Type B pancreatic cell (in vitro differentiated cells): ENCODE data around the gene CARS1. TPM values are rescaled to one million over a fixed set of nuclear protein-coding genes. Genes with fewer than 3 reads are reported as not detected.

Experiments
- DNase-seq: peaks from one replicate; pipeline ENCODE4 v3.0.0; 2021; ENCODE audit warnings: mixed read lengths; ENCODE audit not compliant: unreplicated experiment; ENCODE audit errors: extremely low spot score
- H3K27ac Mint-ChIP-seq: 2 replicates; pipeline ENCODE4 v1.8.0; 2021; ENCODE audit warnings: mild to moderate bottlenecking, mixed read lengths
- H3K27me3 Mint-ChIP-seq: 2 replicates; pipeline ENCODE4 v1.8.0; 2021; ENCODE audit warnings: mixed read lengths
- H3K36me3 Mint-ChIP-seq: 2 replicates; pipeline ENCODE4 v1.8.0; 2021; ENCODE audit warnings: mixed read lengths
- H3K4me1 Mint-ChIP-seq: one replicate; pipeline ENCODE4 v1.8.0; 2021; ENCODE audit warnings: mixed read lengths; ENCODE audit not compliant: unreplicated experiment
- H3K4me3 Mint-ChIP-seq: 2 replicates; pipeline ENCODE4 v1.8.0; 2021; ENCODE audit warnings: mild to moderate bottlenecking, mixed read lengths
- H3K9me3 Mint-ChIP-seq: 2 replicates; pipeline ENCODE4 v1.8.0; 2021; ENCODE audit warnings: mixed read lengths
- CTCF ChIP-seq: fragments of 200-600 bp; sonication (generic); conservative IDR thresholded peaks from 2 replicates; pipeline ENCODE4 v1.5.0; 2021; ENCODE audit warnings: antibody characterized with exemption, mild to moderate bottlenecking
- total RNA-seq: library from RNA; stranded (reverse); gene quantifications from 2 replicates; pipeline ENCODE4 v1.2.1, GENCODE V29; 2021; ENCODE audit warnings: low replicate concordance

Gene CARS1
- total RNA-seq, 1 donor from 2014 or later = 38.9 TPM

DNA sequence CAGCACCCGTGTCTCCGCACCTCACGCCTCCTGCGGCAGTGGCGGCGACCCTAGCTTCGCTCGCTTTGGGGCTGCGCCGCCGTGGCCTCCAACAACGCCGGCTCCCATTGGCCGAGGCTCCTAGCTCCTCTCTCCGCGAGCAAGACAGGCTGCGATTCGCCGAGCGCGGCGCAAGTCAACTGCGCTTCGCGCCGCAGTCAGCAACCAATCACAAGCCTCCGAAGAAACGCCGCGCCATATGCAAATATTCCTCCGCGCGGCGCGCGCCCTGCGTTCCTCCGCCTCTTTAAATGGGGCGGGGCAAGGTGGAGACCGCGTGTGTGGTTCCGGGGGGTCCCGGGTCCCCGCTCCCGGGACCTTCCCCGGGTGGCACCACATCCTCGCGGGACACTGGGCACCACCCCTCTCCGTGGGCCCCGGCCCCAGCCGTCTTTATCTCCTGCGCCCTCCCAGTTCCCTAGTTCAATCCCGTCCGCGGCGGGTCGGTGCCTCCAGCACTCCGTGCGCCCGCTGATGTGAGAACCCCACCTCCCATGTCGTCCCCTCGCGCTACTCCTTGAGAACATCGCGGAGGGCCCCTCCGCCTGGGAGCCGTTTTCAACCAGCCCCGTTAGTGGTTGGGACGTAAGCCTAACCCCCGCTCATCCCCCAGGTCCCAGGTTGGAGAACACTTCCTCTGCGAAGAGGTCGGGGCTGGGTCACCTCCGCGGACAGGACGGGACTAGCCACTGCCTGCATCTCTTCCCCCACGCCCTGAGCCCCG lies 64.8 kb downstream of the CARS1 start, which contains the start of gene NAP1L4:
Gene NAP1L4, minus strand, starts transcription at position 96 of the 763 bp plus-strand sequence. CDS start 13,109 bp downstream, outside the sequence.
- Mint-ChIP-seq H3K36me3 (peaks cover 10% of the 10 kb centered on the region), H3K27me3 (no peaks in the 10 kb centered on the region), H3K4me3 (peak within 1 kb of the TSS; percentile 99), H3K9me3 (no peaks in the 10 kb centered on the region), H3K4me1 (peaks cover 27% of the 10 kb centered on the region), H3K27ac (peak within 1 kb of the TSS; percentile 100)
- peak; percentile 96 for DNase-seq
- TF ChIP-seq CTCF = no peak

GRCh38 chr11:2991452-2992233 lies 65.6 kb downstream of the CARS1 start:
- H3K27ac Mint-ChIP-seq = peak overlapping the region; percentile 100
- H3K9me3 Mint-ChIP-seq = no peaks in the 10 kb centered on the region
- no peaks in the 10 kb centered on the region for H3K27me3 Mint-ChIP-seq

DNA sequence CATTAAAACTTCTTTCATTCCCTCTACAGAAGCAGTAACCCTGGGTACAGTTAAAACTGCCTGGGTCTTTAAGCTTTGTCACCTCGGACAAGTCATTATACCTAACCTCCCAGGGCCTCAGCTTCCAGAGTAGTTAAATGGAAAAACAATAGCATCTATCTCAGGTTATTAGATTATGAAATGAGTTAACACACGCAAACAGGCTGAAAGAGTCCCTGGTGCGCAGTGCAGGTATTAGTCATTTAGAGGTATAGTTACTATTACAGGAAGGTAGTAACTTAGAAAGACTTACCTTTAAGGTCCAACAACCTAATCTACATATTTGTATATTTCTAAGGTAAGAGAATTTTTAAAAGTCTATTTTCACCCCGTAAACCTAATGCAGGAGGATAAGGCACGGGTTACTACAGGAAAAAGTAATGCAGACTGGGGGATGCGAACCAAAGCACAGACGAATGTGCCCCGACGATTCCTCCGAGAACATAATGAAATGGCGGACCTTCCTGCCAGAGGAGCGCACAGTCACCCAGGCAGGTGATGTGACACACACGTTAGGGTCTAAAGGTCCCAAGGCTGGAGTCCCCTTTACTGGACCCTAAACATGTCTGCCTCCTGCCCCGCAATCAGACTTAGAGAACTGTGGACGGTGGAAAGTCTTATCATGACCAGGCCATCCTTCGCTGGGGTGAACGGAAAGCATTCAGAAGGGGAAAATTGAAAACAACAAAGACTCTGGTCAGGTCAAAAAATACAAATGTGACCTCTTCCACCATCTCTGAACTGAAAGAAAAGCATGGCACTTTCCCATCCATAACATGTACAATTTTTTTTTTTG lies 66.4 kb downstream of the CARS1 start:
- Mint-ChIP-seq H3K27me3 (no peaks in the 10 kb centered on the region), H3K4me1 (peaks cover 27% of the 10 kb centered on the region), H3K36me3 (peaks cover 10% of the 10 kb centered on the region), H3K4me3 (peak overlapping the region; percentile 96), H3K9me3 (no peaks in the 10 kb centered on the region), H3K27ac (peak overlapping the region; percentile 95)
- DNase-seq = peak; percentile 49
- no peak for TF ChIP-seq CTCF

More at GRCh38 chr11:2991452-2992233, 65.6 kb downstream of the CARS1 start:
- H3K36me3 Mint-ChIP-seq = peaks cover 10% of the 10 kb centered on the region
- no peak for DNase-seq
- H3K4me3 Mint-ChIP-seq = peak overlapping the region; percentile 99
- no peak for TF ChIP-seq CTCF
- peaks cover 27% of the 10 kb centered on the region for H3K4me1 Mint-ChIP-seq

- peaks cover 12% of the 10 kb centered on the region for H3K36me3 Mint-ChIP-seq
- H3K27me3 Mint-ChIP-seq = no peaks in the 10 kb centered on the region
- H3K4me3 Mint-ChIP-seq = peak overlapping the region; percentile 96
- no peak for TF ChIP-seq CTCF
- peaks cover 29% of the 10 kb centered on the region for H3K4me1 Mint-ChIP-seq
- peak overlapping the region; percentile 84 for H3K27ac Mint-ChIP-seq
- DNase-seq = no peak
- no peaks in the 10 kb centered on the region for H3K9me3 Mint-ChIP-seq
These were observed 67.7 kb downstream of the CARS1 start for GRCh38 chr11:2989551-2989950.

DNA sequence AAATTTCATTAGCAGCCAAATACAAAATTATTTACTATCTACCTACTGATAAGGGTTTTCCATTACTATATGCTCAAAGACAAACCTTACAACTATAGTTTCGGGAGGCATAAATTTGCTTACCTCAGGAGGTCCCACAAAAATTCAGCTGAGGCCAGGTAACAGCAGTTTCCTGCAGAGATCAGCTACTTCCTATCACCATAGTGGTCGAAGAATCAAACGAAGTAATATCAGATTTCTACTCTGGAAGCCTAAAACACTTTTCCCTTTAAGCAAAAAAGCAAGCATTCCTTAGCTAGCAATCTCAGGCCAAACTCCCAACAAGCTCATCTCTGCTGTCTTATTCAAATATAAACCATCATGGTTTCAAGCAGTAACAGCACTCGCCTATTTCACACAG lies 68.2 kb downstream of the CARS1 start:
- Mint-ChIP-seq H3K27ac (peak overlapping the region; percentile 84), H3K4me3 (peak overlapping the region; percentile 96)

More for the DNA sequence above, 68.2 kb downstream of the CARS1 start:
- no peak for TF ChIP-seq CTCF
- H3K4me1 Mint-ChIP-seq = peaks cover 31% of the 10 kb centered on the region
- no peaks in the 10 kb centered on the region for H3K9me3 Mint-ChIP-seq
- DNase-seq = no peak
- H3K36me3 Mint-ChIP-seq = peaks cover 15% of the 10 kb centered on the region
- no peaks in the 10 kb centered on the region for H3K27me3 Mint-ChIP-seq
